NCI-H446 (cell line): ENCODE data around the gene CAMK2N1.

Experiments
- DNase-seq, 2 experiments: peaks; one replicate each; lab custom pipeline; 2025; lab: John Stamatoyannopoulos, UW

The CAMK2N1 gene

GRCh38 chr1:20443703-20444586, 42.1 kb downstream of the CAMK2N1 start:
- no peak for DNase-seq

GRCh38 chr1:20442920-20443625, 42.9 kb downstream of the CAMK2N1 start:
- DNase-seq = no peak

GRCh38 chr1:20440785-20441200, 45.2 kb downstream of the CAMK2N1 start:
- DNase-seq = peak in 1 of 2 experiments; percentile 39

- no peak for DNase-seq
Measured at GRCh38 chr1:20439282-20439681, 46.7 kb downstream of the CAMK2N1 start.

- no peak for DNase-seq
Measured at GRCh38 chr1:20437640-20438039, 48.4 kb downstream of the CAMK2N1 start.

- no peak for DNase-seq
Measured at GRCh38 chr1:20432891-20433290, 53.1 kb downstream of the CAMK2N1 start.
